PFSK-1 (cell line): ENCODE measurements around the gene HRK.
A peak's percentile ranks its signal among the peaks of the same experiment; 100 is the strongest.

ENCODE experiments used
- FOXP2 ChIP-seq: optimal IDR thresholded peaks from 2 replicates; pipeline ENCODE3; 2011; ENCODE audit warnings: borderline replicate concordance, control low read depth, inconsistent platforms; ENCODE audit not compliant: insufficient read depth; ENCODE audit errors: extremely low read length, extremely low read depth
- POLR2AphosphoS5 ChIP-seq: IDR thresholded peaks from 2 replicates; pipeline ENCODE4 v1.6.1; 2012; ENCODE audit warnings: low read depth, mild to moderate bottlenecking, control low read depth, low read length, moderate library complexity
- SIN3A ChIP-seq: IDR thresholded peaks from 2 replicates; pipeline ENCODE4 v1.6.1; 2012; ENCODE audit warnings: mild to moderate bottlenecking, low read length, moderate library complexity, borderline replicate concordance; ENCODE audit not compliant: insufficient read depth
- TAF1 ChIP-seq: IDR thresholded peaks from 2 replicates; pipeline ENCODE4 v1.6.1; 2012; ENCODE audit warnings: low read length, control low read depth, borderline replicate concordance; ENCODE audit not compliant: insufficient read depth
- TF ChIP-seq, protein P1 (sequence below), 2 experiments: IDR thresholded peaks; 2 replicates each; pipeline versions ENCODE4 v1.6.1 to v1.8.0; 2011 to 2012; ENCODE audit warnings: low read depth in 2 of 2, low read length in 2 of 2, control low read depth in 1 of 2, inconsistent platforms in 1 of 2, mild to moderate bottlenecking in 1 of 2, moderate library complexity in 1 of 2; ENCODE audit not compliant: insufficient read depth in 1 of 2

The HRK gene

DNA sequence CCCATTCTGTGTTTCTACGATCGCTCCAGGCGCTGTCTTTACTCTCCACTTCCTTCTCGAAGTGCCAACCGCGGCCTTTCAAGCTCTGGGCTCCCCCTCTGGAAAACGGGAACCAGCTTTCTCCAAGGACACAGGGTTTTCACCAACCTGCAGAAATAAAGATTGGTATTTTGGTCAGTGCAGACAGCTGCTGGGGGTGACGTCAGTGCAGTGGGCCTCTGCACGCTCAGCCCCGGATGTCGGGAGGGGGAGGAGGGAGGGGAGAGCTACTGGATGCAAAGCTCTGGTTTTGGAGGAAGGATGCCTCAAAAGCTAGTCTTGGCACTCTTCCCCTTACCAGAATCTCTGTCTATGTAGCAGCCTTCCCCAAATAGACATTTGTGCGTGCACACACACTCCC is 19.9 kb downstream of the HRK start:
- TF ChIP-seq SIN3A (no peak), POLR2AphosphoS5 (no peak), FOXP2 (peak; percentile 36), TAF1 (no peak)
- TF ChIP-seq, protein P1, sequence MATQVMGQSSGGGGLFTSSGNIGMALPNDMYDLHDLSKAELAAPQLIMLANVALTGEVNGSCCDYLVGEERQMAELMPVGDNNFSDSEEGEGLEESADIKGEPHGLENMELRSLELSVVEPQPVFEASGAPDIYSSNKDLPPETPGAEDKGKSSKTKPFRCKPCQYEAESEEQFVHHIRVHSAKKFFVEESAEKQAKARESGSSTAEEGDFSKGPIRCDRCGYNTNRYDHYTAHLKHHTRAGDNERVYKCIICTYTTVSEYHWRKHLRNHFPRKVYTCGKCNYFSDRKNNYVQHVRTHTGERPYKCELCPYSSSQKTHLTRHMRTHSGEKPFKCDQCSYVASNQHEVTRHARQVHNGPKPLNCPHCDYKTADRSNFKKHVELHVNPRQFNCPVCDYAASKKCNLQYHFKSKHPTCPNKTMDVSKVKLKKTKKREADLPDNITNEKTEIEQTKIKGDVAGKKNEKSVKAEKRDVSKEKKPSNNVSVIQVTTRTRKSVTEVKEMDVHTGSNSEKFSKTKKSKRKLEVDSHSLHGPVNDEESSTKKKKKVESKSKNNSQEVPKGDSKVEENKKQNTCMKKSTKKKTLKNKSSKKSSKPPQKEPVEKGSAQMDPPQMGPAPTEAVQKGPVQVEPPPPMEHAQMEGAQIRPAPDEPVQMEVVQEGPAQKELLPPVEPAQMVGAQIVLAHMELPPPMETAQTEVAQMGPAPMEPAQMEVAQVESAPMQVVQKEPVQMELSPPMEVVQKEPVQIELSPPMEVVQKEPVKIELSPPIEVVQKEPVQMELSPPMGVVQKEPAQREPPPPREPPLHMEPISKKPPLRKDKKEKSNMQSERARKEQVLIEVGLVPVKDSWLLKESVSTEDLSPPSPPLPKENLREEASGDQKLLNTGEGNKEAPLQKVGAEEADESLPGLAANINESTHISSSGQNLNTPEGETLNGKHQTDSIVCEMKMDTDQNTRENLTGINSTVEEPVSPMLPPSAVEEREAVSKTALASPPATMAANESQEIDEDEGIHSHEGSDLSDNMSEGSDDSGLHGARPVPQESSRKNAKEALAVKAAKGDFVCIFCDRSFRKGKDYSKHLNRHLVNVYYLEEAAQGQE (IDR thresholded peaks at IDR 0.05; ENCODE audit: insufficient read depth in 1 of 2, low read depth in 2 of 2, low read length in 2 of 2) = 0 out of 4 replicates have a peak, but pooled peaks of 1 of the 2 experiments have one; percentile 17

DNA sequence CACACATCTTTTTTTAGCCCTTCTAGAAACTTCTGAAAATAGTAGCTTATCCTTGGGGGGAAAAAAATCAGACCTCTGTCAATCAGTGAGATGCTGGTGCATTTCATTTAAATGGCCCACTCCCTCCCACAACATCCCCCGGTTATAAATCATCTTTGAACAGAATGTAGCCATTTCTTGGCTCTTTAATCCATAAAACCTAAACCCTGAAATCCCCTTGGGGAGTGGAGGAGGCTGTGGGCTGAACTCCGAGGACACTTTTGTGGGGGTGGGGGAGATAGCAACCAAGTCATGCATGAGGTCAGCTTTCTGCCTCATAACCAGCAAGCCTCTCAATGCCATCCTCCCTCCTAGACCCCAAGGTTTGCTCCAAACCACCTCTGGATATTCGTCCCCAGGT is 21.0 kb downstream of the HRK start:
- TF ChIP-seq SIN3A = no peak
- no peak for TF ChIP-seq POLR2AphosphoS5
- TF ChIP-seq, protein P1 (IDR thresholded peaks at IDR 0.05; ENCODE audit: insufficient read depth in 1 of 2, low read depth in 2 of 2, low read length in 2 of 2) = no peak
- TF ChIP-seq FOXP2 = no peak

- TF ChIP-seq, protein P1 (IDR thresholded peaks at IDR 0.05; ENCODE audit: insufficient read depth in 1 of 2, low read depth in 2 of 2, low read length in 2 of 2) = no peak
- TF ChIP-seq FOXP2 = no peak
- TF ChIP-seq SIN3A = no peak
- TF ChIP-seq POLR2AphosphoS5 = no peak
- no peak for TF ChIP-seq TAF1
These were observed 22.2 kb downstream of the HRK start for GRCh38 chr12:116859079-116859478.

- TF ChIP-seq TAF1 = no peak
- TF ChIP-seq SIN3A = no peak
- no peak for TF ChIP-seq POLR2AphosphoS5
- no peak for TF ChIP-seq FOXP2
- TF ChIP-seq, protein P1 (IDR thresholded peaks at IDR 0.05; ENCODE audit: insufficient read depth in 1 of 2, low read depth in 2 of 2, low read length in 2 of 2) = no peak
These were observed 24.5 kb downstream of the HRK start for GRCh38 chr12:116856729-116857128.

- TF ChIP-seq FOXP2 (no peak), POLR2AphosphoS5 (no peak), TAF1 (no peak), SIN3A (no peak)
- TF ChIP-seq, protein P1 (IDR thresholded peaks at IDR 0.05; ENCODE audit: insufficient read depth in 1 of 2, low read depth in 2 of 2, low read length in 2 of 2) = no peak
These were observed 25.3 kb downstream of the HRK start for GRCh38 chr12:116855744-116856470.
